ENCODE data around the gene IL25. TPM values are rescaled to one million over a fixed set of nuclear protein-coding genes. Genes with fewer than 3 reads are reported as not detected.

Gene IL25
- total and polyA plus RNA-seq, 2 of the 4 experiments (the other 2 are of a cell fraction) = not detected

- Histone ChIP-seq H3K27me3 (ENCODE audit: control insufficient read depth, insufficient read depth, low read length) (peaks cover 2% of the 10 kb centered on the region; the same call in 1 of the 2 replicates), H2BK20ac (ENCODE audit: low read depth, low read length) (no peak overlapping the region), H2AK5ac (ENCODE audit: low read depth, low read length) (no peak overlapping the region), H3K9me3 (ENCODE audit: control insufficient read depth, insufficient read depth, low read length) (no peaks in the 10 kb centered on the region), H3K4me3 (ENCODE audit: insufficient read depth, low read depth, low read length) (no peak overlapping the region), H3K9ac (ENCODE audit: low read depth, low read length) (no peak overlapping the region), H4K91ac (ENCODE audit: insufficient read depth, low read depth, low read length) (no peak overlapping the region), H3K4me1 (ENCODE audit: control insufficient read depth, insufficient read depth, low read length) (peaks cover 3% of the 10 kb centered on the region; the same call in 1 of the 2 replicates), H4K8ac (ENCODE audit: low read depth in 2 of 2, low read length in 2 of 2) (no peak overlapping the region), H4K20me1 (ENCODE audit: insufficient read depth, low read length) (no peaks in the 10 kb centered on the region; the same call in 1 of the 2 replicates), H4K5ac (ENCODE audit: low read depth, low read length) (no peak overlapping the region), H2AK9ac (replicated peaks; ENCODE audit: low read depth, low read length, poor library complexity) (no peak overlapping the region), H3K56ac (ENCODE audit: extremely low read depth, insufficient read depth, low read length) (no peak overlapping the region), H3K4ac (ENCODE audit: low read depth, low read length) (no peak overlapping the region), H3K23ac (ENCODE audit: low read depth, low read length) (no peak overlapping the region), H3K18ac (ENCODE audit: low read depth, low read length) (no peak overlapping the region), H3K14ac (replicated peaks; ENCODE audit: low read depth, low read length) (no peak overlapping the region), H3K9me1 (ENCODE audit: insufficient read depth, low read length) (no peaks in the 10 kb centered on the region), H2BK15ac (ENCODE audit: low read depth, low read length) (no peak overlapping the region), H3K4me2 (ENCODE audit: low read depth, low read length) (no peak overlapping the region), H2BK120ac (ENCODE audit: low read depth, low read length) (no peak overlapping the region), H3K27ac (ENCODE audit: insufficient read depth, low read length) (no peak overlapping the region), H3K79me1 (ENCODE audit: low read depth in 1 of 2, low read length in 2 of 2) (peaks cover 0 to 7% of the 10 kb centered on the region in 2 experiments; a peak in 3 of 4 replicates), H2BK5ac (ENCODE audit: low read depth, low read length, poor library complexity, severe bottlenecking) (no peak overlapping the region), H3K36me3 (ENCODE audit: control insufficient read depth, insufficient read depth, low read length) (peaks cover 10% of the 10 kb centered on the region), H2AFZ (replicated peaks; ENCODE audit: low read length, poor library complexity) (no peak overlapping the region)
- BruUV-seq (replicated peaks) = no TSS peak
- CTCF ChIA-PET = no interaction called here
- ATAC-seq (ENCODE audit: low read depth) = no peak
- POLR2A ChIA-PET (ENCODE audit: unreplicated experiment) = no interaction called here
- in situ Hi-C loops (cut with MboI; ENCODE audit: low sequenced_read_pairs) (no loop called here), intact Hi-C loops (cut with micrococcal nuclease) (no loop called here), dilution Hi-C loops (cut with HindIII; ENCODE audit: low sequenced_read_pairs, unreplicated experiment) (no loop called here)
- DNase-seq = no peak
- WGBS, 2 experiments (ENCODE audit: extremely low coverage in 2 of 2, insufficient read length in 1 of 2) = no CpG with 5 or more reads among the region's 6 CpGs
- TF ChIP-seq NFE2L2 (IDR thresholded peaks at IDR 0.05; ENCODE audit: low read depth, low read length) (no peak), MAZ (IDR thresholded peaks at IDR 0.05; ENCODE audit: borderline replicate concordance, low read depth, low read length) (no peak), RFX5 (IDR thresholded peaks at IDR 0.05; ENCODE audit: low read depth, low read length) (no peak), MXI1 (IDR thresholded peaks at IDR 0.05; ENCODE audit: borderline replicate concordance, low read depth, low read length) (no peak), RCOR1 (IDR thresholded peaks at IDR 0.05; ENCODE audit: insufficient replicate concordance, low read length) (no peak), MAFK (IDR thresholded peaks at IDR 0.05; ENCODE audit: low read depth, low read length) (no peak), FOS (IDR thresholded peaks at IDR 0.05; ENCODE audit: low read depth, low read length) (no peak), CTCF (conservative IDR thresholded peaks at IDR 0.05; ENCODE audit: low read depth, low read length) (no peak), USF2 (IDR thresholded peaks at IDR 0.05; ENCODE audit: low read depth, low read length) (no peak), BHLHE40 (IDR thresholded peaks at IDR 0.05; ENCODE audit: low read depth, low read length) (no peak)
Observed at GRCh38 chr14:23348297-23348655, 24.3 kb upstream of the IL25 start.
